Immature natural killer cell (primary cell): Measurements from ENCODE around the gene MMEL1. TPM values are rescaled to one million over a fixed set of nuclear protein-coding genes. Genes with fewer than 3 reads are reported as not detected.

Experiments
- DNase-seq, 3 donors: peaks; one replicate each; pipeline ENCODE4 v3.0.0; 2022; ENCODE audit warnings: mixed read lengths in 1 of 3
- H3K27ac Mint-ChIP-seq, 6 donors: one replicate each; pipeline ENCODE4 v1.8.0; 2020; ENCODE audit warnings: mixed read lengths in 6 of 6, mild to moderate bottlenecking in 5 of 6, inconsistent platforms in 4 of 6, moderate library complexity in 3 of 6
- H3K27me3 Mint-ChIP-seq, 3 donors: one replicate each; pipeline ENCODE4 v1.8.0; 2020 to 2021; ENCODE audit warnings: low read depth in 3 of 3, mild to moderate bottlenecking in 3 of 3, mixed read lengths in 3 of 3, moderate library complexity in 3 of 3, inconsistent platforms in 1 of 3
- H3K36me3 Mint-ChIP-seq, 3 donors: one replicate each; pipeline ENCODE4 v1.8.0; 2020; ENCODE audit warnings: mixed read lengths in 3 of 3, inconsistent platforms in 2 of 3, mild to moderate bottlenecking in 2 of 3
- H3K4me1 Mint-ChIP-seq, 2 donors: one replicate each; pipeline ENCODE4 v1.8.0; 2020; ENCODE audit warnings: inconsistent platforms in 2 of 2, mild to moderate bottlenecking in 2 of 2, mixed read lengths in 2 of 2, moderate library complexity in 1 of 2
- H3K4me3 Mint-ChIP-seq, 5 donors: one replicate each; pipeline ENCODE4 v1.8.0; 2020; ENCODE audit warnings: mild to moderate bottlenecking in 5 of 5, mixed read lengths in 5 of 5, inconsistent platforms in 3 of 5, moderate library complexity in 3 of 5
- H3K9me3 Mint-ChIP-seq, 6 donors: one replicate each; pipeline ENCODE4 v1.8.0; 2020; ENCODE audit warnings: mild to moderate bottlenecking in 6 of 6, mixed read lengths in 6 of 6, inconsistent platforms in 4 of 6, moderate library complexity in 3 of 6
- polyA plus RNA-seq, 3 donors: library from polyadenylated mRNA; unstranded; fragments of 300-500 nt; fragmentation: Illumina TruSeq; gene quantifications; one replicate each; pipeline ENCODE4 v1.2.3, GENCODE V29; 2021

Gene MMEL1
- polyA plus RNA-seq, 3 donors from 2014 or later = 0.93 to 5.1 (median 2.3) TPM

- no peaks in the 10 kb centered on the region for H3K9me3 Mint-ChIP-seq
- H3K4me1 Mint-ChIP-seq = peaks cover 8 to 24% of the 10 kb centered on the region in 2 donors
- H3K36me3 Mint-ChIP-seq = no peaks in the 10 kb centered on the region
- peak; percentile 80 to 82 (median 82) for DNase-seq
- peaks cover 4 to 26% (median 14%) of the 10 kb centered on the region in 3 donors for H3K27me3 Mint-ChIP-seq
- peak overlapping the region; percentile 85 to 97 (median 91) for H3K4me3 Mint-ChIP-seq
- peak overlapping the region; percentile 96 to 99 (median 98) for H3K27ac Mint-ChIP-seq
These were observed 84.7 kb downstream of the MMEL1 start for GRCh38 chr1:2548068-2548589.

- Mint-ChIP-seq H3K36me3 (no peaks in the 10 kb centered on the region), H3K4me3 (peak overlapping the region; percentile 85 to 97 (median 91)), H3K9me3 (no peaks in the 10 kb centered on the region), H3K27ac (peak overlapping the region; percentile 96 to 99 (median 98)), H3K27me3 (peaks cover 4 to 26% (median 14%) of the 10 kb centered on the region in 3 donors), H3K4me1 (peaks cover 8 to 24% of the 10 kb centered on the region in 2 donors)
- DNase-seq = peak; percentile 49 to 59 (median 55)
These were observed 85.4 kb downstream of the MMEL1 start for GRCh38 chr1:2547210-2548067.

GRCh38 chr1:2546515-2547209, 86.2 kb downstream of the MMEL1 start:
- Mint-ChIP-seq H3K36me3 (no peaks in the 10 kb centered on the region), H3K27me3 (peaks cover 6 to 26% (median 14%) of the 10 kb centered on the region in 3 donors), H3K4me1 (peaks cover 8 to 28% of the 10 kb centered on the region in 2 donors), H3K27ac (peak overlapping the region; percentile 96 to 99 (median 98)), H3K4me3 (peak overlapping the region; percentile 85 to 97 (median 91)), H3K9me3 (no peaks in the 10 kb centered on the region)
- peak; percentile 79 to 88 (median 85) for DNase-seq

- peaks cover 15 to 32% of the 10 kb centered on the region in 2 donors for H3K4me1 Mint-ChIP-seq
- peaks cover 6 to 24% (median 14%) of the 10 kb centered on the region in 3 donors for H3K27me3 Mint-ChIP-seq
- no peaks in the 10 kb centered on the region for H3K9me3 Mint-ChIP-seq
- DNase-seq = peak; percentile 88 to 92 (median 92)
- peak overlapping the region; percentile 85 to 97 (median 91) for H3K4me3 Mint-ChIP-seq
- peak overlapping the region; percentile 24 to 99 (median 98) for H3K27ac Mint-ChIP-seq
- no peaks in the 10 kb centered on the region for H3K36me3 Mint-ChIP-seq
These were observed 86.9 kb downstream of the MMEL1 start for GRCh38 chr1:2545754-2546514.

GRCh38 chr1:2544875-2545640, 87.8 kb downstream of the MMEL1 start:
- no peak for DNase-seq
- no peaks in the 10 kb centered on the region for H3K9me3 Mint-ChIP-seq
- no peaks in the 10 kb centered on the region for H3K36me3 Mint-ChIP-seq
- peaks cover 6 to 24% (median 14%) of the 10 kb centered on the region in 3 donors for H3K27me3 Mint-ChIP-seq
- H3K27ac Mint-ChIP-seq = peak overlapping the region; percentile 29 to 86 (median 48)
- H3K4me1 Mint-ChIP-seq = peaks cover 16 to 30% of the 10 kb centered on the region in 2 donors
- peak overlapping the region in 1 of 5 donors; percentile 55 for H3K4me3 Mint-ChIP-seq

DNA sequence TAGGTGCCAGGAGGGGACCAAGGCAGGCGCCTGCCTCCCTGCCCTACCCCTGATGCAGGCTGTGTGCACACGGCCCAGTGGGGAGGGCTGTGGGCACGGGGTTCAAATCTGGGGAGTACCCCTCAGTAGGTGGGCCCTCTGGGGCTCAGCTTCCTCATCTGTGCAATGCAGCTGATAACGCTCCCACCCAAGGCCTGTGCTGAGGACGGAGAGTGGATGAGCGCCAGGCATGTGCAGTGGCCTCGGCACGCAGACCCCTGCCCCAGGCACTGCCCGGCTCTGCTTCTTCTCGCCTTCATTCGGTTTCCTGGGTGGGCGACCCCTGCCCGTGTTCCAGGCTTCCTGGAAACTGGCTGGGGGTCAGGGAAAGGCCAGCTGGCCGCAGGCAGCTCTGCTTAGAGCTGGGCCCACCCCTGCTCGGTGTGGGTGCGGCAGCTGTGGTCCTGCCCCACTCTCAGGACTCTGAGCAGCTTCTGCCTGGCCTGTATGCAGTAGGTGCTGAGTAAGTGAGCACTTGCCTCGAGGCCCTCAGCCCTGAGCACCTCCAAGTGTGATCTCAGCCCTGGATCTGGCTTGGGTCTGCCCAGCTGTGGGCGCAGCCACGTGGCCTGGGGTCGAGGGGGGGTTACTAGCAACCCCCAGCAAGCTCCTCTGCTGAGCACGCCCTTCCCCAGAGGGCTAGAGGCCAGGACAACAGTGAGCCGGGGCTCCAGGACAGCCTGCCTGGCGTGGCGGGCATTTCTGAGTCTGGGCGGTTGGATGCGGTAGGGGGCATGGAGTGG, 88.5 kb downstream of the MMEL1 start:
- H3K36me3 Mint-ChIP-seq = no peaks in the 10 kb centered on the region
- H3K27me3 Mint-ChIP-seq = peaks cover 6 to 21% (median 14%) of the 10 kb centered on the region in 3 donors
- no peaks in the 10 kb centered on the region for H3K9me3 Mint-ChIP-seq
- no peak for DNase-seq
- H3K4me3 Mint-ChIP-seq = no peak overlapping the region
- peak overlapping the region in 3 of 6 donors; percentile 21 to 30 (median 28) for H3K27ac Mint-ChIP-seq
- H3K4me1 Mint-ChIP-seq = peaks cover 16 to 27% of the 10 kb centered on the region in 2 donors

GRCh38 chr1:2543543-2544092, 89.2 kb downstream of the MMEL1 start:
- Mint-ChIP-seq H3K4me3 (no peak overlapping the region), H3K27me3 (peaks cover 4 to 18% (median 11%) of the 10 kb centered on the region in 3 donors), H3K4me1 (peaks cover 11 to 22% of the 10 kb centered on the region in 2 donors), H3K36me3 (no peaks in the 10 kb centered on the region), H3K27ac (no peak overlapping the region), H3K9me3 (no peaks in the 10 kb centered on the region)
- peak; percentile 50 to 51 (median 50) for DNase-seq

DNA sequence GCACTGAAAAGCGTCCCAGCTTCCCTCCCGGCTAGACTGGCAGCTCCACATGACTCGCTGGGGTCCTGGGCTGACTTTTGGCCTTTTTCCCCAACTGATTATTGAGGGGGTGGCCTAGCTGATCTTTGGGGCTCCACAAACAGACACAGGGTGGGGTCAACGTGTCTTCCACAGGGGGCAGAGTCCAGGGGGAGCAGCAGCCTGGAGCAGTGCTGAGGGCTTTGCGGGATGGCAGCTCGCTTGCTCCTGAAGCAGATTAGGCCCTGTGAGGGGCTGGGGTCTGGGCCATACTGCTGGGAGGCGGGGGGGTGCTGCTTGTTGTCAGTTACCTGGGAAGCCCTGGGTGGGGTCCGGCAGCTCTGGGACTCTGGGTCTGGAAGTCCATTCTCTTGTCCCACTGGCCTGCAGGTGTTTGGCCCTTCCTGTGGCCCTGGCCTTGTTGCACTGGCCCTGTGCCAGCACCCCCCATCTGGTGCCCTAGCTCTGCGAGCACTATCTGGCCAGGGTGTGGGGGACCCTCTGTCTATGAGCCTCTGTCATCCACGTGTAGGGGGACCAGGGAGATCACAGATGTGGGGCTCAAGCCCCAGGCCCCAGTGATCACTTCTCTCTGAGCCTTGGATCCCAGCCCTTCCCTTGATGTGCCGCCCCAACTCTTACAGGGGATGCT, 90.4 kb downstream of the MMEL1 start:
- no peaks in the 10 kb centered on the region for H3K9me3 Mint-ChIP-seq
- H3K4me3 Mint-ChIP-seq = no peak overlapping the region
- DNase-seq = no peak
- H3K27ac Mint-ChIP-seq = no peak overlapping the region
- H3K27me3 Mint-ChIP-seq = peaks cover 3 to 9% (median 5%) of the 10 kb centered on the region in 3 donors
- peaks cover 8 to 14% of the 10 kb centered on the region in 2 donors for H3K4me1 Mint-ChIP-seq
- no peaks in the 10 kb centered on the region for H3K36me3 Mint-ChIP-seq

- Mint-ChIP-seq H3K9me3 (no peaks in the 10 kb centered on the region), H3K36me3 (no peaks in the 10 kb centered on the region), H3K4me3 (peak overlapping the region in 1 of 5 donors; percentile 18), H3K27ac (no peak overlapping the region), H3K4me1 (peaks cover 8 to 14% of the 10 kb centered on the region in 2 donors), H3K27me3 (peaks cover under 1 to 4% (median 1%) of the 10 kb centered on the region in 3 donors)
- DNase-seq = no peak
These were observed 91.1 kb downstream of the MMEL1 start for GRCh38 chr1:2541619-2542245.

DNA sequence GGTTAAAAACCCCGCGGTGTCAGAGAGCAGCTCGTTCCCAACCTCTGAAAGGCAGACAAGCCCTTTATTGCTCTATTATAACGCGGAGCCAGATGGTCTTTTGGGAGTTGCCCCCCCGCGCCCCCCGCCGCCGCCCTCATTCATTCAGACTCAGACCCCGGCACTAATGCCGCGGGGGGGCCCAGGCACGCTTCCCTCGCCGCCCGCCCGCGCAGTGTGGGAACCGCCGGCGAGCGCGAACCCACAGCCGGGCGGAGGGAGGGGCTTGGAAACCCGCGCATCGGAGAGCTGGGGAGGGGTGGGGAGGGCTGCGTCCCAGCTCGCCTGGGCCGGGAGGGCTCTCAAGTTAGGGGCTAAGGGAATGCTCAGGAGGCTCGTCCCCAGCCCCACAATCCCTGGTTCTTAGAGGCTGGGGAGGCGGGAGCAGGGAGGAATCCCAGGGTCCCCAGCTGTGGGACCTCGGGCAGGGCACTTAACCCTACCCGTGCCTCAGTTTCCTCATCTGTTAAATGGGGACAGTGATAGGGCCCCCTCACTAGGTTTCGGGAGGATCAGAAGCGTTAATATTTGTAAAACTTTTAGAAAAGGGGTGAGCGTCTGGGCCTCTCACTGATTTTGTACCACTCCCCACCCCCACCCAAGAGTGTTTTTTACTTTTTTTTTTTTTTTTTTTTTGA, 91.9 kb downstream of the MMEL1 start:
- no peak overlapping the region for H3K27ac Mint-ChIP-seq
- H3K36me3 Mint-ChIP-seq = no peaks in the 10 kb centered on the region
- peaks cover 8 to 14% of the 10 kb centered on the region in 2 donors for H3K4me1 Mint-ChIP-seq
- peaks cover 0 to 3% (median 0%) of the 10 kb centered on the region in 3 donors for H3K27me3 Mint-ChIP-seq
- H3K9me3 Mint-ChIP-seq = no peaks in the 10 kb centered on the region
- DNase-seq = no peak
- no peak overlapping the region for H3K4me3 Mint-ChIP-seq
